Sigmoid colon (tissue), 7 donors: ENCODE measurements around the gene RSRC2. TPM values are rescaled to one million over a fixed set of nuclear protein-coding genes. Genes with fewer than 3 reads are reported as not detected.

Experiments
- DNase-seq: peaks from one replicate; pipeline ENCODE4 v3.0.0-alpha.2; 2019
- H3K27ac ChIP-seq, 4 donors: fragments of 200-600 bp; sonication (generic); one replicate each; pipeline ENCODE4 v1.5.1; 2016 to 2019; ENCODE audit warnings: mild to moderate bottlenecking in 1 of 4
- H3K27me3 ChIP-seq, 3 donors: fragments of 200-600 bp; sonication (generic); one replicate each; pipeline ENCODE4 v1.5.1; 2019; ENCODE audit warnings: mild to moderate bottlenecking in 1 of 3
- H3K36me3 ChIP-seq, 4 donors: fragments of 200-600 bp; sonication (generic); one replicate each; pipeline ENCODE4 v1.5.1; 2016 to 2019
- H3K4me1 ChIP-seq, 4 donors: fragments of 200-600 bp; sonication (generic); one replicate each; pipeline ENCODE4 v1.5.1; 2017 to 2019
- H3K4me3 ChIP-seq, 4 donors: fragments of 200-600 bp; sonication (generic); one replicate each; pipeline ENCODE4 v1.5.1; 2017 to 2019; ENCODE audit warnings: mild to moderate bottlenecking in 2 of 4, moderate library complexity in 1 of 4
- H3K9me3 ChIP-seq, 4 donors: fragments of 200-600 bp in 3 of 4; sonication (generic) in 3 of 4; one replicate each; pipeline versions ENCODE4 v1.5.1 to v1.6.1; 2013 to 2019
- CTCF ChIP-seq, 4 experiments: fragments of 450-650 bp in 3 of 4; fragments of 200-600 bp in 1 of 4; IDR thresholded peaks; one replicate each; pipeline ENCODE4 v1.5.1; 2016 to 2019; ENCODE audit warnings: antibody characterized with exemption in 4 of 4, mild to moderate bottlenecking in 3 of 4, moderate library complexity in 2 of 4
- EP300 ChIP-seq, 4 donors: sonication (generic); formaldehyde crosslinking; IDR thresholded peaks; one replicate each; pipeline ENCODE4 v1.6.1; 2017; ENCODE audit warnings: antibody characterized with exemption in 4 of 4
- POLR2A ChIP-seq, 2 donors: fragments of 450-650 bp; IDR thresholded peaks; one replicate each; pipeline ENCODE4 v1.6.1; 2016; ENCODE audit warnings: antibody characterized with exemption in 2 of 2, mild to moderate bottlenecking in 2 of 2, moderate library complexity in 2 of 2
- POLR2AphosphoS5 ChIP-seq, 4 donors: sonication (generic); formaldehyde crosslinking; IDR thresholded peaks; one replicate each; pipeline ENCODE4 v1.6.1; 2017; ENCODE audit warnings: antibody characterized with exemption in 4 of 4
- WGBS, 2 donors: extraction: QIAGEN DNeasy Blood & Tissue Kit; methylation state at CpG; one replicate each; pipeline ENCODE4 v1.1.7; 2013; 5-methylcytosine and 5-hydroxymethylcytosine counted together
- intact Hi-C: fragments of 100-400 bp; cut with DNase I; formaldehyde crosslinking; loops from one replicate; pipeline ENCODE4 v1.15.1; 2023
- polyA plus RNA-seq, 3 donors: library from polyadenylated mRNA; stranded (reverse); fragments of 200-250 nt; gene quantifications; one replicate each; pipeline ENCODE4 v1.2.3, GENCODE V29; 2013
- total RNA-seq, 4 donors: library from RNA; depleted of rRNA; stranded (reverse); fragments of >200 nt; gene quantifications; one replicate each; pipeline ENCODE4 v1.1.0, GENCODE V29; 2016
- donor health status: healthy with polysubstance abuse.
- donor health status: Bipolar disorder and iron deficiency.
- donor health status: healthy.

RSRC2 gene
- total and polyA plus RNA-seq, 7 donors, result 38.4 to 79.9 (median 60.9) TPM

GRCh38 chr12:122481861-122482260 lies 44.9 kb downstream of the RSRC2 start:
- Histone ChIP-seq H3K36me3 (peaks cover 24 to 99% (median 60%) of the 10 kb centered on the region in 4 donors), H3K4me3 (no peak overlapping the region), H3K27ac (no peak overlapping the region), H3K4me1 (no peaks in the 10 kb centered on the region), H3K27me3 (no peaks in the 10 kb centered on the region), H3K9me3 (no peaks in the 10 kb centered on the region)
- WGBS, 2 donors, result 97% methylated on average over 6 of the region's 6 CpGs
- TF ChIP-seq EP300 (IDR thresholded peaks at IDR 0.05) (no peak), POLR2AphosphoS5 (IDR thresholded peaks at IDR 0.05) (no peak), POLR2A (IDR thresholded peaks at IDR 0.05) (no peak), CTCF (IDR thresholded peaks at IDR 0.05) (no peak)
- DNase-seq, result no peak
- intact Hi-C loops, result no loop called here

GRCh38 chr12:122480753-122481152 lies 46.0 kb downstream of the RSRC2 start:
- WGBS, 2 donors, result 98% methylated on average over 8 of the region's 8 CpGs
- intact Hi-C loops, result no loop called here
- peaks cover 24 to 99% (median 63%) of the 10 kb centered on the region in 4 donors for H3K36me3 ChIP-seq
- no peak overlapping the region for H3K27ac ChIP-seq
- DNase-seq, result no peak
- no peak for TF ChIP-seq CTCF (IDR thresholded peaks at IDR 0.05)
- H3K27me3 ChIP-seq, result no peaks in the 10 kb centered on the region
- H3K9me3 ChIP-seq, result no peaks in the 10 kb centered on the region
- no peaks in the 10 kb centered on the region for H3K4me1 ChIP-seq
- H3K4me3 ChIP-seq, result no peak overlapping the region

GRCh38 chr12:122474324-122474716 lies 52.4 kb downstream of the RSRC2 start:
- intact Hi-C loops, result loop anchor here (5.0 kb wide), 3 partner anchors 52 to 137 kb away; partner anchors contain the start of gene CLIP1
- Histone ChIP-seq H3K27me3 (no peaks in the 10 kb centered on the region), H3K4me1 (peaks cover 0 to 10% (median 7%) of the 10 kb centered on the region in 4 donors), H3K27ac (no peak overlapping the region), H3K4me3 (no peak overlapping the region), H3K9me3 (no peaks in the 10 kb centered on the region), H3K36me3 (peaks cover 11 to 72% (median 54%) of the 10 kb centered on the region in 4 donors)
- no peak for DNase-seq
- TF ChIP-seq CTCF (IDR thresholded peaks at IDR 0.05), result no peak
- no peak for TF ChIP-seq EP300 (IDR thresholded peaks at IDR 0.05)
- no peak for TF ChIP-seq POLR2A (IDR thresholded peaks at IDR 0.05)
- TF ChIP-seq POLR2AphosphoS5 (IDR thresholded peaks at IDR 0.05), result no peak
- 86 to 89% methylated on average over 2 of the region's 2 CpGs for WGBS, 2 donors

GRCh38 chr12:122473543-122474323 lies 53.0 kb downstream of the RSRC2 start:
- TF ChIP-seq CTCF (IDR thresholded peaks at IDR 0.05) (no peak), EP300 (IDR thresholded peaks at IDR 0.05) (no peak), POLR2AphosphoS5 (IDR thresholded peaks at IDR 0.05) (no peak), POLR2A (IDR thresholded peaks at IDR 0.05) (no peak)
- Histone ChIP-seq H3K36me3 (peaks cover 5 to 66% (median 49%) of the 10 kb centered on the region in 4 donors), H3K9me3 (no peaks in the 10 kb centered on the region), H3K27me3 (no peaks in the 10 kb centered on the region), H3K27ac (peak overlapping the region in 2 of 4 donors; percentile 11 to 80), H3K4me1 (peaks cover 0 to 10% (median 7%) of the 10 kb centered on the region in 4 donors), H3K4me3 (no peak overlapping the region)
- intact Hi-C loops, result loop anchor here (5.0 kb wide), 3 partner anchors 51 to 136 kb away; partner anchors contain the start of gene CLIP1
- 77 to 83% methylated on average over 19 of the region's 19 CpGs for WGBS, 2 donors
- DNase-seq, result no peak
